ENCODE results near the gene OSBPL9. TPM values are rescaled to one million over a fixed set of nuclear protein-coding genes. Genes with fewer than 3 reads are reported as not detected.
"Not testable (repeated sequence)": the region's sequence is repeated elsewhere in the genome, so short reads cannot be mapped to it uniquely, and the experiment has no call there.

Gene OSBPL9
- total RNA-seq, 1 donor from 2014 or later = 47.3 TPM

DNA sequence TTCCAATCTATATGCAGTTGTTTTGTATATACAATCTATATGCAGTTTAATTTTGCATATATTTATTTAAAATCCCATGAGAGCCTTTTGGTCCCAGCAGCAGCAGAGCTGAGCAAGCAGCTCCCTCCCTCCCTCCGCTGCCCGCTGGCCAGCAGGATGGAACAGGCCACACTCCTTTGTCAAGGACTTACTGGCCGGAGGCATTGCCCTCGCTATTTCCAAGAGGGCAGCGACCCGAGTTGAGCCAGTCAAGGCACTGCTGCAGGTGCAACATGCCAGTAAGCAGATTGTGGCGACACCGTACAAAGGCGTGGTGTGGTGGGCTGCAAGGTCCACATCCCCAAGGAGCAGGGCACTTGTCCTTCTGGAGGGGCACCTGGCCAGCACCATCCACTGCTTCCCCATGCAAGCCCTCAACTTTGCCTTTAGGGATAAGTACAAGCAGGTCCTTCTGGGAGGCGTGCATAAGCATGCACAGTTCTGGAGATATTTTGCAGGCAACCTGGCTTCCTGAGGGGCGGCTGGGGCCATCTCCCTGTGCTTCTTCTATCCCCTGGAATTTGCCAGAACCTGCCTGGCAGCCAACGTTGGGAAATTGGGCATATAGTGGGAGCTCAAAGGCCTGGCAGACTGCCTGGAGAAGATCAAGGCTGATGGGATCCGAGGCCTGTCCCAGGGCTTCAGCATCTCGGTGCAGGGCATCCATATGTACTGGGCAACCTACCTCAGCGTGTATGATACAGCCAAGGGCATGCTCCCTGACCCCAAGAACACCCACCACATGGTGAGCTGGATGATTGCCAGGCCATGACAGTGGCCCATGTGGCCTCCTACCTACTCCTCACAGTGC is 92.2 kb downstream of the OSBPL9 start:
- no peak for DNase-seq (ENCODE audit: low spot score)

DNA sequence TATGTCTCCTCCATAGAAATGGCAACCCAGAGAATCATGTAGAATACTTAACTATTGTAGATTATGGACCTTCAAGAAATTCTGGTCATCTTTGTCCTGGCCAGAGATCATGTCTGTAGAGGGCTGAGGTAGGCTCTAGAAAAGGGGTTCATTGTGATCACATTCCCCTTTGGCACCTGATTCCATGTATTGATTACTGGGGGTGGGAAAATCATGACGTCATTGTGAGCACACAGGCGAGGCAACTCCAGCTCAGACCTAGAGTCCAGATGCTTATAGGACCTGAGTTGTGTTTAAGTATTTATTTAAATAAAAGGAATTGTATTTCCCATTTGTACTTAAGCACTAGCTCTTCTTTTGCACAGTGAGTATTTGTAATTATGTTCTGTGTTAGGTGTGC is 93.1 kb downstream of the OSBPL9 start:
- no peak for DNase-seq (ENCODE audit: low spot score)

DNA sequence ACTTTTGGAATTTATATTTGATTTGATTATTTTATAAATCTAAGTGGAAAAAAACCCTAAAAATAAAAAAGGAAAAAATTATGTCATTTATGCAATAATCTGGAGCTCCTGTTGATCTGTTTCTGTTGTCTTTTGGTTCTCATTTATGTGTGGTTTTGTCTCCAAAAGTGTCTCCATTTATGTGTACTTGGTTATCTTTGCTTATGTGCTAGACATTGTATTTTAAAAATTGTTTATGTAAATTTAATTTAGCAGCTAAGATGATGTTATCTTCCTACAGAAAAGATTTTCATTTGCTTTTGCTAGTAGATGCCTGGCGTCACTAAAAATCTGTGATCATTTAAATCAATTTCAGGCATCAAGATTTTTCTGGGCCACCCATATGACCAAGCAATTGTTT is 95.7 kb downstream of the OSBPL9 start:
- DNase-seq (ENCODE audit: low spot score) = no peak

- DNase-seq (ENCODE audit: low spot score) = no peak
Measured at GRCh38 chr1:51714374-51715019, 97.6 kb downstream of the OSBPL9 start.

DNA sequence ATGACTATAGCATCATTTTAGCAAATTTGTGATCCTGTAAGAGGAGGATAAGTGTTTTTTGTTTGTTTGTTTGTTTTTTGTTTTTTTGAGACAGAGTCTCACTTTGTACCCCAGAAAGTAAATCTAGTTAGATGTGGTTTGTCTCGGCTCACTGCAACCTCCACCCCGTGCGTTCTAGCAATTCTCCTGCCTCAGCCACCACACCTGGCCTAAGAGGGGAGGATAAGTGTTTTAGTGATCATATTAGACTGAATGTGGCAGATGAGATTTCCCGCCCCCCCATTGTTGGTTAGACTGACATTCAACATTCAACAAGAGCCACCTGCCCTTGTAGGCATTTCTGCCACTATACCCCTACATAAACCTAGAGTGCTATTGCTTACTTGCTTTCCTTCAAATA is 98.5 kb downstream of the OSBPL9 start:
- DNase-seq (ENCODE audit: low spot score) = no peak

DNA sequence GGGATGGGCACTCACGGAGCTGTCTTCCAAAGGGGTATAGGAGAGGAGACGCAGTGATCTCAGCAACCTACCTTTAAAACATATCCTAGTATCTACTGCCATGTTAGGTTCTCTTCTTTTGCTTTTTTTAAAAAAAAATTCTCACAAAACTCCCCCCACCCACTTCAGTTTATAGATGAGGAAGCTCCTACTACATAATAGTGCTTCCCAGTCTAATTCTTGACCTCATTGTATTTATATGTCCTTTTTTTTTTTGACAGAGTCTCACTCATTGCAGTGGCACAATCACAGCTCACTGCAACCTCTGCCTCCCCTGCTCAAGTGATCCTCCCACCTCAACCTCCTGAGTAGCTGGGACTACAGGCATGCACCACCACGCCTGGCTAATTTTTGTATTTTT is 99.9 kb downstream of the OSBPL9 start:
- no peak for DNase-seq (ENCODE audit: low spot score)

GRCh38 chr1:51717842-51718241 is 101.0 kb downstream of the OSBPL9 start:
- DNase-seq (ENCODE audit: low spot score) = no peak

- DNase-seq (ENCODE audit: low spot score) = no peak
Measured at GRCh38 chr1:51719146-51719545, 102.3 kb downstream of the OSBPL9 start.

- DNase-seq (ENCODE audit: low spot score) = no peak
Measured at GRCh38 chr1:51724797-51725196, 107.9 kb downstream of the OSBPL9 start.

DNA sequence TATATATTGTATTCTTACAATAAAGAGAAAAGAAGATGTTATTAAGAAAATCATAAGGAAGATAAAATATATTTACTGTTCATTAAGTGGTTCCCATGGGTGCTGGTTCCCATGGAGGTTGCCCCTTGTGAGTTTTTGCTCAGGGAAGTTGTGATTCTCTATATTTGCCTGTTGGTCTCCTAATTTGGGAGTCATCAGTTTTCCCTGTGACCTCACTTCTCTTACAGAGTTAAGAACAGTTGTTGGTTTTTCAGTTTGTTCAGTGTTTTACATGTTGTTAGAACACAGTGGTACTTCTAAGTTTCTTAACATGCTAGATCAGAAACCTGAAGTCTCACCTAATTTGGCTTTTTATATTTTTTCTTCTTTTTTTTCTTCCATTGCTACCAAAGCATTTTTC is 109.2 kb downstream of the OSBPL9 start:
- no peak for DNase-seq (ENCODE audit: low spot score)

DNA sequence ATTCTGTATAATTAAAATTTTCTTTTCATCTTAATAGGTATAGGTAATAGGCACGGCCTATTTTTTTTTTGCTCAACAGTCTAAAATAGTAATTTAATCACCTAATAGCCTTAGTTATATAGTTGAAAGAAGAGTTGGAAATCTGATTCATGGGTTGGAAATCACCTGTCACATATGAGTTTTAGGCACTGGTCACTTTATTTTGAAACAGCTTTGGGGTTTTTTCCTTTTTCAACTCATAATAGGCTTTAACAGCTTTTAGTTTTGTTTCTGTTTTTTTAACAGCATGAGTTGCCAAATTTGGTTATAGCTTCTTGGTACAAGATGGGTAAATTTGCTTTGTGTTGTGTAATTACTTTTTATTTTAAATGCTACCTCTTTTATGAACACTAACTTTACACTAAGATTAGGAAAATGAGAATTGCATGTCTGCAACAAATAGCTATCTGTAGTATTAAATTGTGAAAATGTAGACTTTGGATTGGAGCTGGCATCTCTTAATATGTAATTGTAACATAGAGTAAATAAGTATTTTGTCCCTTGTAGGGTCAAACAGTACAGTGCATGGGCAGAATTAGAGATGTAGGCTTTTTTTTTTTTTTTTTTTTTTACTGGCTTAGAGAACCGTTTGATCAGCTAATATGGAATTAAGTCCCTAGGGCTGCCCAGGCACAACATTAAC is 109.8 kb downstream of the OSBPL9 start:
- DNase-seq (ENCODE audit: low spot score) = no peak

DNA sequence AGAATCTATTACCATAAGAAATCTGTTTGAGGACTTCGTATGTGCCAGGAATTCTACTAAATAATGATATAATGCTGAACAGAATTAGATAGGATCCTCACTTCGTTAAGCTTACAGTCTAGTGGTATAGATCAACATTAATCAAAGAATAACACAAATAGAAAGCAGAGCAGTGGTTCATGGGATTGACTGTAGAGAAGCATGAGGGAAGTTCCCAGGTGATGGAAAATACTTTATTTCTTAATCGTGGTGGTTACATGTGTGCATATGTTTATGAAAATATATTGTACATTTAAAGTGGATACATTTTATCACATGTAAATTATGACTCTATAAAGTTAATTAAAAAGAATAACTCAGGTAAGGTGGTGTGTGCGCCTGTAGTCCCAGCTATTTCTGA is 110.5 kb downstream of the OSBPL9 start:
- no peak for DNase-seq (ENCODE audit: low spot score)

DNA sequence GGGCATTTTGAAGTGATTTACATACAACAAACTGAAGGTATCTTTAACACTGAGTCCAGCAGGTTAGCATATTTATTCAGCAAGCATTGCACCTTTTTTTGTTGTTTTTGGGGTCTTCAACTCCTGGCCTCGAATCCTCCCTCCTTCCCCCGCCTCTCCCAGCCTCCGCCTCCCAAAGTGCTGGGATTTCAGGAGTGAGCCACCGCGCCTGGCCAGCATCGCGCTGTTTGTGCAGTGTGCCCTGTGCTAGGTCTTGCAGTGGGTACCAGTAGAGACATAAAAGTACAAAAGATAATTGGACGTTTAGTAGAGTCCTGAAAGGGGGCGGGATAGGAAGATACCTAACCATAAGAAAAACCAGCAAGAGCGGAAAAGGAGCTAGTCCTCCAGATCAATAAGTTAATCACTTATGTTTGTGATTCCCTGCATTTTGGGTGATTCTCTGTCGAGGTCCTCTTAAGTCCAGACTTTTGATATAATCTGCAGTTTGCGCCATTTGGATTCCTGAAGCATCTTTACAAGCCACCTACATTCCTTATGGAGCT is 111.8 kb downstream of the OSBPL9 start:
- DNase-seq (ENCODE audit: low spot score) = no peak

GRCh38 chr1:51729156-51729823 is 112.4 kb downstream of the OSBPL9 start:
- DNase-seq (ENCODE audit: low spot score) = peak; percentile 89

GRCh38 chr1:51729824-51730301 is 113.0 kb downstream of the OSBPL9 start:
- no peak for DNase-seq (ENCODE audit: low spot score)

GRCh38 chr1:51731998-51732397 is 115.1 kb downstream of the OSBPL9 start:
- no peak for DNase-seq (ENCODE audit: low spot score)

DNA sequence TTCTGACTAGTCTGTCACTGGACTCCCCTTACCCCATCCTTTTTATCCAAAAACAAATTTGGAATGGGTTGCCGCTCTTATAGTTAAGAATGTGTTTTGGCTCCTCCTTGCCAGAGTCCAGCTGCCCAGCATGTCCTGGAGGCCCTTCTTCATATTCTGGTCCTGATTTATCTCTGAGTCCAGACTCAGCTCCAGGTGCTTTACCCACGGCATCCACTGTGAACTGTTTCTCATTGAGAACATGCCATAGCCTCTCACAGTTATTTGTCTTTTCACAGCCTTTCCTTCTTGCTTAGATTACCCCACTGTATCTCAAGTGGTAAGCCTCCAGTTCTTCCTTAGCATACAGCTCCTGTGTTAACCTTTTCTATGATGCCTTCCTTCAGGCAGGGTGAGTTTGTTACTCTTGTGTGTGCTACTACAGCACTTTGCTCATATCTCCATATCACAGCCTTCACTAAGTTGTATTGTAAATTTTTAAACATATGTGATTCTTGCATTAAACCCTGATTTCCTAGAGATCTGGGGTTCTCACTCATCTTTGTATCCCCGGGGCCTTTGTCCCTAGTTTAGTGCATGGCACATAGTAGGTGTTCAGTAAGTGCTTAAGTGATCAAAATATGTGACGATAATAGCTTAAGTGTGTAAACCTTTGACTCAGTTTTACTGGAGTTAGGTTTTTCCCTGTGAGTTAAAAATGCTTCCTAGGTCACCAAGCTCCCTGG is 116.0 kb downstream of the OSBPL9 start:
- DNase-seq (ENCODE audit: low spot score) = no peak

- DNase-seq (ENCODE audit: low spot score) = not testable (repeated sequence)
Measured at GRCh38 chr1:51733426-51733774, 116.5 kb downstream of the OSBPL9 start.

- DNase-seq (ENCODE audit: low spot score) = no peak
Measured at GRCh38 chr1:51733793-51734522, 117.1 kb downstream of the OSBPL9 start.

Data from mucosa of gallbladder (tissue), 1 donor.